H9 (cell line): ENCODE results near the gene POU2F1. TPM values are rescaled to one million over a fixed set of nuclear protein-coding genes. Genes with fewer than 3 reads are reported as not detected.

Source experiments
- DNase-seq: peaks from one replicate; pipeline ENCODE4 v3.0.0-alpha.2; 2017
- H2AFZ ChIP-seq: one replicate; pipeline ENCODE4 v1.6.1; 2013; ENCODE audit warnings: mild to moderate bottlenecking, low read length, control low read depth, moderate library complexity
- H2AK5ac ChIP-seq: 2 replicates; pipeline ENCODE4 v1.6.1; 2013; ENCODE audit warnings: low read length, control low read depth, mixed read lengths; ENCODE audit not compliant: insufficient read length
- H2BK120ac ChIP-seq: one replicate; pipeline ENCODE4 v1.6.1; 2013; ENCODE audit warnings: low read depth, mild to moderate bottlenecking, low read length, control low read depth, inconsistent platforms; ENCODE audit not compliant: poor library complexity, severe bottlenecking
- H2BK12ac ChIP-seq: 2 replicates; pipeline ENCODE4 v1.6.1; 2013; ENCODE audit warnings: low read length, control low read depth, mixed read lengths, low read depth; ENCODE audit not compliant: insufficient read length
- H2BK15ac ChIP-seq: 2 replicates; pipeline ENCODE4 v1.6.1; 2013; ENCODE audit warnings: low read depth, low read length, control low read depth
- H2BK20ac ChIP-seq: one replicate; pipeline ENCODE4 v1.6.1; 2013; ENCODE audit warnings: low read depth, mild to moderate bottlenecking, low read length, control low read depth, inconsistent platforms; ENCODE audit not compliant: poor library complexity, severe bottlenecking
- H2BK5ac ChIP-seq: 2 replicates; pipeline ENCODE4 v1.6.1; 2013; ENCODE audit warnings: low read length, control low read depth, mixed read lengths; ENCODE audit not compliant: insufficient read length
- H3K14ac ChIP-seq: 2 replicates; pipeline ENCODE4 v1.6.1; 2013; ENCODE audit warnings: low read length, control low read depth; ENCODE audit not compliant: insufficient read depth
- H3K18ac ChIP-seq: 2 replicates; pipeline ENCODE4 v1.6.1; 2013; ENCODE audit warnings: low read depth, mild to moderate bottlenecking, mixed read lengths, low read length, control low read depth; ENCODE audit not compliant: insufficient read length
- H3K23ac ChIP-seq: 2 replicates; pipeline ENCODE4 v1.6.1; 2013; ENCODE audit warnings: low read length, control low read depth, mixed read lengths, low read depth; ENCODE audit not compliant: insufficient read length
- H3K23me2 ChIP-seq: 2 replicates; pipeline ENCODE4 v1.6.1; 2013; ENCODE audit warnings: low read depth, mild to moderate bottlenecking, mixed read lengths, low read length, control low read depth; ENCODE audit not compliant: insufficient read length, poor library complexity, severe bottlenecking
- H3K27ac ChIP-seq: 2 replicates; pipeline ENCODE4 v1.5.1; 2013; ENCODE audit warnings: low read length, control low read depth, mixed read lengths, low read depth; ENCODE audit not compliant: insufficient read length
- H3K27me3 ChIP-seq: 2 replicates; pipeline ENCODE4 v1.6.1; 2013; ENCODE audit warnings: low read length, control low read depth, inconsistent platforms; ENCODE audit not compliant: insufficient read depth
- H3K4ac ChIP-seq: 2 replicates; pipeline ENCODE4 v1.6.1; 2013; ENCODE audit warnings: low read depth, mild to moderate bottlenecking, control low read depth, inconsistent platforms, low read length, moderate library complexity
- H3K4me1 ChIP-seq: 2 replicates; pipeline ENCODE4 v1.6.1; 2013; ENCODE audit warnings: low read length, control low read depth, inconsistent platforms; ENCODE audit not compliant: insufficient read depth
- H3K4me2 ChIP-seq: 2 replicates; pipeline ENCODE4 v1.6.1; 2013; ENCODE audit warnings: low read length, control low read depth, mixed read lengths; ENCODE audit not compliant: insufficient read length, insufficient read depth
- H3K56ac ChIP-seq: 2 replicates; pipeline ENCODE4 v1.6.1; 2013; ENCODE audit warnings: low read depth, mild to moderate bottlenecking, mixed read lengths, low read length, control low read depth; ENCODE audit not compliant: insufficient read length
- H3K79me1 ChIP-seq: 2 replicates; pipeline ENCODE4 v1.6.1; 2013; ENCODE audit warnings: low read depth, mild to moderate bottlenecking, moderate library complexity, low read length, control low read depth, inconsistent platforms; ENCODE audit not compliant: insufficient read depth, poor library complexity, severe bottlenecking
- H3K79me2 ChIP-seq: 2 replicates; pipeline ENCODE4 v1.6.1; 2013; ENCODE audit warnings: low read length, control low read depth, inconsistent platforms; ENCODE audit not compliant: insufficient read depth
- H3K9ac ChIP-seq: 2 replicates; pipeline ENCODE4 v1.6.1; 2013; ENCODE audit warnings: low read length, control low read depth, mixed read lengths; ENCODE audit not compliant: insufficient read length; ENCODE audit errors: extremely low read depth
- H3K9me3 ChIP-seq: one replicate; pipeline ENCODE4 v1.6.1; 2013; ENCODE audit warnings: low read depth, low read length, inconsistent platforms; ENCODE audit not compliant: control insufficient read depth
- H3T11ph ChIP-seq: one replicate; pipeline ENCODE4 v1.6.1; 2013; ENCODE audit warnings: mild to moderate bottlenecking, low read length, control low read depth, inconsistent platforms
- H4K20me1 ChIP-seq: one replicate; pipeline ENCODE4 v1.6.1; 2013; ENCODE audit not compliant: control insufficient read depth, insufficient read length, insufficient read depth
- H4K5ac ChIP-seq: 2 replicates; pipeline ENCODE4 v1.6.1; 2013; ENCODE audit warnings: low read depth, mild to moderate bottlenecking, mixed read lengths, low read length, control low read depth; ENCODE audit not compliant: insufficient read length
- H4K8ac ChIP-seq: replicated peaks from 2 replicates; pipeline ENCODE4 v1.6.1; 2013; ENCODE audit warnings: low read length, control low read depth, mixed read lengths, low read depth; ENCODE audit not compliant: insufficient read length
- H4K91ac ChIP-seq: 2 replicates; pipeline ENCODE4 v1.6.1; 2013; ENCODE audit warnings: low read depth, mild to moderate bottlenecking, moderate library complexity, mixed read lengths, low read length, control low read depth; ENCODE audit not compliant: insufficient read length
- H3K27ac Mint-ChIP-seq, 3 experiments: 2 replicates in 2 of 3; 3 replicates in 1 of 3; pipeline ENCODE4 v1.8.0; 2020 to 2021; ENCODE audit warnings: mixed read lengths in 3 of 3, mild to moderate bottlenecking in 1 of 3, moderate library complexity in 1 of 3
- H3K27me3 Mint-ChIP-seq: 2 replicates; pipeline ENCODE4 v1.8.0; 2021; ENCODE audit warnings: low read depth, mild to moderate bottlenecking, moderate library complexity, mixed read lengths
- H3K36me3 Mint-ChIP-seq, 3 experiments: 2 replicates in 2 of 3; 3 replicates in 1 of 3; pipeline ENCODE4 v1.8.0; 2020 to 2021; ENCODE audit warnings: low read depth in 3 of 3, mixed read lengths in 3 of 3; ENCODE audit not compliant: insufficient read depth in 1 of 3
- H3K4me1 Mint-ChIP-seq, 2 experiments: 2 replicates each; pipeline ENCODE4 v1.8.0; 2020; ENCODE audit warnings: mixed read lengths in 2 of 2
- H3K4me3 Mint-ChIP-seq, 2 experiments: 2 replicates in 1 of 2; 3 replicates in 1 of 2; pipeline ENCODE4 v1.8.0; 2020 to 2021; ENCODE audit warnings: mild to moderate bottlenecking in 2 of 2, mixed read lengths in 2 of 2, moderate library complexity in 1 of 2
- H3K9me3 Mint-ChIP-seq, 2 experiments: 2 replicates in 1 of 2; 3 replicates in 1 of 2; pipeline ENCODE4 v1.8.0; 2020; ENCODE audit warnings: mild to moderate bottlenecking in 2 of 2, mixed read lengths in 2 of 2, moderate library complexity in 1 of 2
- WGBS: extraction: QIAGEN DNeasy Blood & Tissue Kit; methylation state at CpG from one replicate; pipeline ENCODE4 v1.1.7; 2013; ENCODE audit warnings: missing lambda C conversion rate, low lambda C conversion rate, mixed read lengths; ENCODE audit not compliant: insufficient read length; ENCODE audit errors: extremely low coverage; 5-methylcytosine and 5-hydroxymethylcytosine counted together
- total RNA-seq: library from RNA; stranded (reverse); gene quantifications from 2 replicates; pipeline ENCODE4 v1.2.1, GENCODE V29; 2021
- TF ChIP-seq, protein P1 (sequence below): fragments of 200-600 bp; sonication (generic); conservative IDR thresholded peaks from 3 replicates; pipeline ENCODE4 v1.8.0; 2021; ENCODE audit warnings: antibody characterized with exemption, mild to moderate bottlenecking

The POU2F1 gene
- total RNA-seq, 1 experiment from 2014 or later, result 62.5 TPM

DNA sequence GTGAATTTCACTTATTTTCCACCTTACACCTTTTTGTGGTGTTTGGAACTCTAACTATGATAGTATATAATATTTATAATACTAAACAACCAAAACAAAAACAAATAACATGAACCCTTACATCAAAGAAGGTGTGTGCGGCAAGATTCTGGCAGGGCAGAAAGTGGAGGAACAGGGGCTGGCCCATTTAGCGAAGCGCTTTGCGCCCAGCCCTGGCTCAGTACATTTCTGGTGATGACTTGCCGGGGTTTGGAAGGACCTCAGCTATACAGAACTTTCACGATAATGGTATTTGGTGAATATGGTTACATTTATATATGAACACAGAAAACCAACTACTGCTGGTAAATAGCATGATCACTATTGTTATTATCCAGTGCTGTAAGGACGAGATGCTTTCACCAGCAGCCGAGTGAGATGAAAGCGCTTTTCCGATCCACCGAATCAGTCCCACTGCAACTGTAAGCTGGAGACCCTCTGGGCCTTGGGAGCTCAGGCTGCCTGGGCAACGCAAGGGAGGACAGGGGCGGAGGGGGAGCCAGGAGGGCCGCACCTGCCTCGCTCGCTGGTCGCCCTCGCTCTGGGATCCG is 233.7 kb downstream of the POU2F1 start:
- H3K23ac ChIP-seq, result no peak overlapping the region
- H3K9me3 Mint-ChIP-seq, result no peaks in the 10 kb centered on the region
- peak overlapping the region; percentile 21 for H3K18ac ChIP-seq
- no peak overlapping the region for H2BK20ac ChIP-seq
- no peak overlapping the region for H2AFZ ChIP-seq
- H4K20me1 ChIP-seq, result no peaks in the 10 kb centered on the region
- no peak overlapping the region for H3T11ph ChIP-seq
- H2BK12ac ChIP-seq, result no peak overlapping the region
- H3K27ac Mint-ChIP-seq, result no peak overlapping the region
- peaks cover 52% of the 10 kb centered on the region for H3K27me3 Mint-ChIP-seq
- no peak for DNase-seq
- H4K91ac ChIP-seq, result no peak overlapping the region
- peak overlapping the region; percentile 18 for H3K9ac ChIP-seq
- no peak overlapping the region for H3K4ac ChIP-seq
- no peaks in the 10 kb centered on the region; a peak in 1 of 7 replicates for H3K36me3 Mint-ChIP-seq
- no peaks in the 10 kb centered on the region for H3K79me2 ChIP-seq
- peaks cover 8% of the 10 kb centered on the region for H3K23me2 ChIP-seq
- TF ChIP-seq, protein P1, sequence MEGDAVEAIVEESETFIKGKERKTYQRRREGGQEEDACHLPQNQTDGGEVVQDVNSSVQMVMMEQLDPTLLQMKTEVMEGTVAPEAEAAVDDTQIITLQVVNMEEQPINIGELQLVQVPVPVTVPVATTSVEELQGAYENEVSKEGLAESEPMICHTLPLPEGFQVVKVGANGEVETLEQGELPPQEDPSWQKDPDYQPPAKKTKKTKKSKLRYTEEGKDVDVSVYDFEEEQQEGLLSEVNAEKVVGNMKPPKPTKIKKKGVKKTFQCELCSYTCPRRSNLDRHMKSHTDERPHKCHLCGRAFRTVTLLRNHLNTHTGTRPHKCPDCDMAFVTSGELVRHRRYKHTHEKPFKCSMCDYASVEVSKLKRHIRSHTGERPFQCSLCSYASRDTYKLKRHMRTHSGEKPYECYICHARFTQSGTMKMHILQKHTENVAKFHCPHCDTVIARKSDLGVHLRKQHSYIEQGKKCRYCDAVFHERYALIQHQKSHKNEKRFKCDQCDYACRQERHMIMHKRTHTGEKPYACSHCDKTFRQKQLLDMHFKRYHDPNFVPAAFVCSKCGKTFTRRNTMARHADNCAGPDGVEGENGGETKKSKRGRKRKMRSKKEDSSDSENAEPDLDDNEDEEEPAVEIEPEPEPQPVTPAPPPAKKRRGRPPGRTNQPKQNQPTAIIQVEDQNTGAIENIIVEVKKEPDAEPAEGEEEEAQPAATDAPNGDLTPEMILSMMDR, result no peak
- no peak overlapping the region for H2BK5ac ChIP-seq
- H2BK15ac ChIP-seq, result no peak overlapping the region
- H3K4me3 Mint-ChIP-seq, result peak overlapping the region; percentile 53 to 76
- H4K5ac ChIP-seq, result no peak overlapping the region
- no peak overlapping the region for H3K27ac ChIP-seq
- no peak overlapping the region; the same call in 1 of the 2 replicates for H3K14ac ChIP-seq
- peaks cover 27 to 30% of the 10 kb centered on the region in 2 experiments for H3K4me1 Mint-ChIP-seq
- H4K8ac ChIP-seq, result no peak overlapping the region
- WGBS, result no CpG with 5 or more reads among the region's 19 CpGs
- H2BK120ac ChIP-seq, result no peak overlapping the region
- peak overlapping the region; percentile 80 for H3K4me2 ChIP-seq
- no peak overlapping the region for H2AK5ac ChIP-seq
- H3K56ac ChIP-seq, result no peak overlapping the region
- H3K27me3 ChIP-seq, result peaks cover 8% of the 10 kb centered on the region; the same call in 1 of the 2 replicates
- no peaks in the 10 kb centered on the region for H3K9me3 ChIP-seq
- no peaks in the 10 kb centered on the region; the same call in 1 of the 2 replicates for H3K4me1 ChIP-seq
- H3K79me1 ChIP-seq, result no peaks in the 10 kb centered on the region
